ENCODE data around the gene YBEY. TPM values are rescaled to one million over a fixed set of nuclear protein-coding genes. Genes with fewer than 3 reads are reported as not detected.

YBEY gene
- polyA plus RNA-seq, 1 experiment: 31.2 TPM

- ChIA-PET POLR2A (no interaction called here), CTCF (interaction anchor here (1.6 kb wide), 1 partner anchor 101 kb away, joined by 5 read pairs; no protein-coding TSS in a partner anchor)
- Histone ChIP-seq H3K9me3 (ENCODE audit: control insufficient read depth, insufficient read depth, low read length) (no peaks in the 10 kb centered on the region), H3K27ac (ENCODE audit: low read depth, low read length) (no peak overlapping the region), H3K4me3 (ENCODE audit: low read depth, low read length) (no peak overlapping the region), H3K27me3 (ENCODE audit: control insufficient read depth, insufficient read depth, low read length) (no peaks in the 10 kb centered on the region)
- no peak for TF ChIP-seq CTCF (IDR thresholded peaks at IDR 0.05; ENCODE audit: low read depth, low read length)
- DNase-seq (ENCODE audit: low read depth, low spot score): no peak
These were observed 31.8 kb upstream of the YBEY start for GRCh38 chr21:46254208-46254975.

GRCh38 chr21:46255166-46255565 lies 31.0 kb upstream of the YBEY start:
- ChIA-PET POLR2A (no interaction called here), CTCF (no interaction called here)
- no peak overlapping the region for H3K27ac ChIP-seq (ENCODE audit: low read depth, low read length)
- no peaks in the 10 kb centered on the region for H3K27me3 ChIP-seq (ENCODE audit: control insufficient read depth, insufficient read depth, low read length)
- no peak for DNase-seq (ENCODE audit: low read depth, low spot score)
- H3K4me3 ChIP-seq (ENCODE audit: low read depth, low read length): no peak overlapping the region
- H3K9me3 ChIP-seq (ENCODE audit: control insufficient read depth, insufficient read depth, low read length): no peaks in the 10 kb centered on the region
- no peak for TF ChIP-seq CTCF (IDR thresholded peaks at IDR 0.05; ENCODE audit: low read depth, low read length)

GRCh38 chr21:46255758-46256337 lies 30.3 kb upstream of the YBEY start:
- no peak for DNase-seq (ENCODE audit: low read depth, low spot score)
- CTCF ChIA-PET: no interaction called here

GRCh38 chr21:46256501-46256994 lies 29.6 kb upstream of the YBEY start:
- Histone ChIP-seq H3K27ac (ENCODE audit: low read depth, low read length) (no peak overlapping the region), H3K9me3 (ENCODE audit: control insufficient read depth, insufficient read depth, low read length) (no peaks in the 10 kb centered on the region), H3K27me3 (ENCODE audit: control insufficient read depth, insufficient read depth, low read length) (no peaks in the 10 kb centered on the region), H3K4me3 (ENCODE audit: low read depth, low read length) (no peak overlapping the region)
- ChIA-PET CTCF (interaction anchor here (1.2 kb wide), 1 partner anchor 113 kb away, joined by 3 read pairs; no protein-coding TSS in a partner anchor), POLR2A (interaction anchor here (0.7 kb wide), 2 partner anchors 24 to 80 kb away, joined by 3 to 9 read pairs; no protein-coding TSS in a partner anchor)
- no peak for TF ChIP-seq CTCF (IDR thresholded peaks at IDR 0.05; ENCODE audit: low read depth, low read length)
- DNase-seq (ENCODE audit: low read depth, low spot score): no peak

More at GRCh38 chr21:46255758-46256337, 30.3 kb upstream of the YBEY start:
- Histone ChIP-seq H3K4me3 (ENCODE audit: low read depth, low read length) (no peak overlapping the region), H3K27me3 (ENCODE audit: control insufficient read depth, insufficient read depth, low read length) (no peaks in the 10 kb centered on the region), H3K9me3 (ENCODE audit: control insufficient read depth, insufficient read depth, low read length) (no peaks in the 10 kb centered on the region), H3K27ac (ENCODE audit: low read depth, low read length) (no peak overlapping the region)
- POLR2A ChIA-PET: interaction anchor here (0.6 kb wide), 1 partner anchor 31 kb away, joined by 3 read pairs; no protein-coding TSS in a partner anchor
- TF ChIP-seq CTCF (IDR thresholded peaks at IDR 0.05; ENCODE audit: low read depth, low read length): no peak

Measured in AG04450 (cell line).